ENCODE data around the gene SLC25A38.
"Not testable (repeated sequence)": the region's sequence is repeated elsewhere in the genome, so short reads cannot be mapped to it uniquely, and the experiment has no call there.

Gene SLC25A38, protein sequence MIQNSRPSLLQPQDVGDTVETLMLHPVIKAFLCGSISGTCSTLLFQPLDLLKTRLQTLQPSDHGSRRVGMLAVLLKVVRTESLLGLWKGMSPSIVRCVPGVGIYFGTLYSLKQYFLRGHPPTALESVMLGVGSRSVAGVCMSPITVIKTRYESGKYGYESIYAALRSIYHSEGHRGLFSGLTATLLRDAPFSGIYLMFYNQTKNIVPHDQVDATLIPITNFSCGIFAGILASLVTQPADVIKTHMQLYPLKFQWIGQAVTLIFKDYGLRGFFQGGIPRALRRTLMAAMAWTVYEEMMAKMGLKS

GRCh38 chr3:39383045-39383880 is at the start of gene SLC25A38:
TSS of gene SLC25A38 (plus strand) at chr3:39383370. CDS start at chr3:39383725, 355 bp downstream.
- DNase-seq (ENCODE audit: low read depth), result peak; percentile 61

GRCh38 chr3:39333607-39334006 is 49.6 kb upstream of the SLC25A38 start:
- DNase-seq (ENCODE audit: low read depth), result no peak

- DNase-seq (ENCODE audit: low read depth), result no peak
These were observed 49.0 kb upstream of the SLC25A38 start for GRCh38 chr3:39334205-39334604.

DNA sequence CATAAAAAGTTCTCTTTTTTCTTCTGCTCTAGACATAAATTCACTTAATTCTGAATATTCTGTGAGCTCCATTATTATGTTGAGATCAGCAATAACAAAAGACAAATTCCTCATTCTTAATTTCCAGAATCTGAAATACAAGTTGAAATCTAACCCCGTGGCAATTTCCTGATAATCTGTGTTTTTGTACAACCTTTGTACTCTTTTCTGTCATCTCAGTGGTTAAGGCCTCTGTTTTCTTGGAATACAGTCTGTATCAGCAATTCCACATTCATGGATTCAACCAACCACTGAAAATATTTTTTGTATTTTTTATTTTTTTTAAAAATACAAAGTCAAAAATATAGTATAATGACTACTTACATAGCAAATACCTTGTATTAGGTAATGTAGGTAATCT is 45.0 kb upstream of the SLC25A38 start:
- no peak for DNase-seq (ENCODE audit: low read depth)

DNA sequence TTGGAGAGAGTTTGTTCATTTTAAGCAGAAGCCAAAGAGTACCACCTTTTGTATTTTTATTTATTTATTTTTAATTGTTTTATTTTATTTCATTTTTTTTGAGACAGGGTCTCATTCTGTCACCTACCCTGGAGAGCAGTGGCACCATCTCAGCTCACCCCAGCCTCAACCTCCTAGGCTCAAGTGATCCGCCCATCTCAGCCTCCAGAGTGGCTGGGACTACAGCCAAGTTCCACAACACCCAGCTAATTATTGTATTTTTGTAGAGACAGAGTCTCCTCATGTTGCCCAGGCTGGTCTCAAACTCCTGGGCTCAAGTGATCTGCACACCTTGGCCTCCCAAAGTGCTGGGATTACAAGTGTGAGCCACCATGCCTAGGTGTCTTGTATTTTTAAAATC is 44.1 kb upstream of the SLC25A38 start:
- no peak for DNase-seq (ENCODE audit: low read depth)

- no peak for DNase-seq (ENCODE audit: low read depth)
These were observed 40.0 kb upstream of the SLC25A38 start for GRCh38 chr3:39343076-39343717.

DNA sequence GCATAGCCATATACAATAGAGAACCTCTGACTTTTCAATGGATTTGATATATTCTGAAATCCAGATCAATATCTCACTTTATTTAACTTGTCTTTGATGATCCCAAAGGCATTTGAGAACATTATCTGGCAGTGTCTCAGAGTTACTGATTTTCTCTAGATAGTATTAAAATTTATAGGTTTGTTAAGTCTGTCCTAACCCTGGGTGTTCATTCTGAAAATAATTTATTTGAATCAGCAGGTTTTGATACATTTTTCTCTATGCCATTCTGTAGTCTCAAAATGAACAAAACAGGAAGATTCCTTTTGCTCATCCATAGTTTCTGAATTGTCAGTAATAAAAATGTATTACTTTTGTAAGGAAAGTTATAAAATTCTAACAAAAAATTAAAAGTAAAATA is 39.4 kb upstream of the SLC25A38 start:
- DNase-seq (ENCODE audit: low read depth), result no peak

GRCh38 chr3:39344746-39345344 is 38.3 kb upstream of the SLC25A38 start:
- DNase-seq (ENCODE audit: low read depth), result peak; percentile 15

DNA sequence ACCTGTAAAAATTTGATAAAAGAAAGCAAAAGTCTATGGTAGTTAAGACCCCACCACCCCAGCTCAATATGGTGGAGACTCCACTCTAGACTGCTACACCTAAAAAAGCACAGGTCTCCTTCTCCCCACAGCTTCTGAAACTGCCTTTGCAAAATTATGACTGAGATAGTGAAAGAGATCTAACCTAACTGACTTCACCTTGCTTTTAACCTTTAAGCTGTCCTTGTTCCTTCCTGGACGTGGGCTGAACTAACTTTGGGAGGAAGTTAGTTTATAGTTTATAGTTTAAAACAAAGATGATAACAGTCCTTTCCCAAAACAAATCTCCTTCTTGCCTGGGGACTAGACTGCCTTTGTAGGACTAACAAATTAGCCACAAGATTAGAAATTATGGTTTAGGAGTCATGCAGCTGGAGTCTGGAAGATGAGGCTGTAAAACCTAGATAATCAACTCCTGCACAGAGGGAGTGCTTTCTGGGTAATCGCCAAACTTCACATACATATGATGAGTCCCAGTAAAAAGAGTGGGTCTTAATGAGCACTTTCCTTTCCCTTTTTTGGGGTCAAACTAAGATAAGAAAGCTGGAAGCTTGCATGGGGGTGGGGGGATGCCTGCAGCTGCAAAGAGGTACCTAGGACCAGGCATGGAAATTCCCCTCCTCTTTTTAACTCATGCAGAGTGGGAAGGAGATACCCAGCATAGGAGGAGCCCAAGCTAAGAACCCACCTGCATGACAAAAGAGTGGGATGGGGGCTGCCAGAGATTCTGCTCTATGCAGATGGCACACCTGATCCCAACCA is 36.2 kb upstream of the SLC25A38 start:
- no peak for DNase-seq (ENCODE audit: low read depth)

DNA sequence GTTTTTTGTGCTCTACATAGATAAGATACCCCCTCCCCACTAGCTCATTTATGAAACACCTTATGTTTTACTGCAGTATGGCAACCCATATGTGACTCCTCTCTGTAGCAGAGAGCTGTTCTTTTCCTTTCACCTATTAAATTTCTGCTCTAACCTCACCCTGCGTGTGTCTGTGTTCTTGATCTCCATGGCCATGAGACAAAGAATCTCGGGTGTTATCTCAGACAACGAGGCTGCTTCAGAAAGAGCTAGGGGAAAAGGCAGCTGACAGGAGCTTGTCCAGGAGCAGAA is 35.6 kb upstream of the SLC25A38 start:
- DNase-seq (ENCODE audit: low read depth), result no peak

GRCh38 chr3:39349080-39349479 is 34.1 kb upstream of the SLC25A38 start:
- DNase-seq (ENCODE audit: low read depth), result no peak

- no peak for DNase-seq (ENCODE audit: low read depth)
These were observed 32.5 kb upstream of the SLC25A38 start for GRCh38 chr3:39350714-39351113.

DNA sequence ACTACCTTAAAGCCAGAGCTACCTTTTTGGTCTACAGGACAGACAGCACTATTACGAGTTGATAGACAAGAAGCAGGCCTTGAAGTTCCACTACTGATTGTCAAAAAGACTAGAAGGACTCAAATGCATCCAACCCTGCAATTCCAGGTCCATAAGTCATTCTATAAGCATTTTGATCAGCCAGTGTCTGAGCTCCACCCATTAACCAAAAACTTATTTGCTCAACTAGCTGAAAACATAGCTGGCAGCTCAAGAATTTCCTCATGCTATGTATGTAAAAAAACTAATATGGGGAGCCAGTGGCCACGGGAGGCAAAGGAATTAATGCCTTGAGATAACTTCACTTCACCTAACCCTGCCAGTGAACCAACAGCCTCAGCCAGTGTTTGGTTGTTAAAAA is 32.0 kb upstream of the SLC25A38 start:
- not testable (repeated sequence) for DNase-seq (ENCODE audit: low read depth)

DNA sequence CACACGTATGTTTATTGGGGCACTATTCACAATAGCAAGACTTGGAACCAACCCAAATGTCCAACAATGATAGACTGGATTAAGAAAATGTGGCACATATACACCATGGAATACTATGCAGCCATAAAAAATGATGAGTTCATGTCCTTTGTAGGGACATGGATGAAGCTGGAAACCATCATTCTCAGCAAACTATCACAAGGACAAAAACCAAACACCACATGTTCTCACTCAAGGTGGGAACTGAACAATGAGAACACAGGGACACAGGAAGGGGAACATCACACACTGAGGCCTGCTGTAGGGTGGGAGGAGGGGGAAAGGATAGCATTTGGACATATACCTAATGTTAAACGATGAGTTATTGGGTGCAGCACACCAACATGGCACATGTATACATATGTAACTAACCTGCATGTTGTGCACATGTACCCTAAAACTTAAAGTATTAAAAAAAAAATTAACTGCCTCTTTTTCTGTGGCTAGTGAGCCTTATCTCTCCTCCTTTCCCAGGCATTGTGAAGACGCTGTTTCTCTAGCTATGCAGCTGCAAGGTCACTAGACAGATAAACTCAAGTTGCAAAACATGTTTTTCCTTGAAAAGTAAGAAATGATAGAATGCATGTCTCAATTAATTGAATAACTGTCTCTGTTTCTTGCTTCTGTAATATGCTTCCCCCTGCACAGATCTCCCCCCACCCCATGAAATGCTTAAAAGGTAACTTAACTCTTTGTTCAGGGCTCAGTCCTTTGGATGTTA is 29.8 kb upstream of the SLC25A38 start:
- DNase-seq (ENCODE audit: low read depth), result not testable (repeated sequence)

DNA sequence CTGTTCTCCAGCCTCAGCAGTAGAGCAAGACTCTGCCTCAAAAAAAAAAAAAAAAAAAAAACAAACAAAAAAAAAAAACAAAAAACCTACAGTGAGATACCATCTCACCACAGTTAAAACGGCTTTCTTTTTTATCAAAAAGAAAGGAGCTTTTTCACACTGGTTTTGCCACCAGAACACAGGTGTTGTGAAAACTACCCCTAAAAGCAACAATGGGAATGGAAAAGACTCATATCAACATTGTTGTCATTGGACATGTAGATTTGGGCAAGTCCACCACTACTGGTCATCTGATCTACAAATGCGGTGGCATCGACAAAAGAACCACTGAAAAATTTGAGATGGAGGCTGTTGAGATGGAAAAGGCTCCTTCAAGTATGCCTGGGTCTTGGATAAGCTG is 24.8 kb upstream of the SLC25A38 start:
- no peak for DNase-seq (ENCODE audit: low read depth)

DNA sequence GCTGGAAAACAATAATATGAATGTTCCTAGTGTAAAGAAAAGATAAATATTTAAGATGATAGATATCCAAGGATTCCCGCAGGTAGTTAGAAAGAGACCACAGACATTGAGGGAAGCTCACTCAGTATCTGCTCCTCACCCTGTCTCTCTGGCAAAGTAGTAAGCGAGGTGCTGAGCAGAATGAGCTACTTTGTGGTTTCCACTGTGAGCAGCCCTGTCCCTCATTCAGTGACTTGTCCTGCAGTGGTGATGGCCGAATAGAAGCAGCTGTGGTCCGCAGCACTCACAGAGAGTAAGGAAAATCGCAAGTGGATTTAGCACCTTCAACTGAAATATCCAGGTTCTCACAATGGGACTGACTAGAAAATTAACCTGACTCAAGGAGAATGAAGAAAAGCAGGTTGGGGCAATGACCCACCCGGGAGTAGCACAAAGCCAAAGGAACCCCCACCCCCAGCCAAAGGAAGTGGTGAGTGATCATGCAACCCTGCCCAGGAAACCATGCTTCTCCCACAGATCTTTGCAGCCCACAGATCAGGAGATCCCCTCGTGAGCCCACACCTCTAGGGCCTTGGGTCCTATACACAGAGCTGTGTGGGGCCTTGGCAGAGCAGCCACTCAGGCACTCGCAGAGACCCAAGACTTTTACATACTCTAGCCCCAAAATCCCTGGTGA is 21.8 kb upstream of the SLC25A38 start:
- DNase-seq (ENCODE audit: low read depth), result no peak

DNA sequence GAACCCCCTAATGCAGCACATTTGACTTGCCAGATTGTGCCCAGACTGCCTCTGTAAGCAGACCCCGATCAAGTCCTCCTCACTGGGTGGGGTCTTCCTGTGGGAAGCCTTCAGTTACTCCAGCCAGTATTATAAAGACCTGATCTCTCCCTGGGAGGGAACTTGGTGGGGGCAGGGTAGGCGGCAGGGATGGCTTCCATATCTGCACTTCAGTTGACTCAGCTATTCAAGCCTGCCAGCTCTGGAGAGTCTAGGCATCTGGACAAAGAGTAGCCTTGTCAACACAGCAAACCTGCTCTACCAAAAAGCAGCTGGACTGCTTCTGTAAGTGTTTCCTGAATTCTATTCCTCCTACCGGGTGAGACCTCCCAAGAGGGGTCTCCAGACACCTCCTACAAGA is 21.0 kb upstream of the SLC25A38 start:
- no peak for DNase-seq (ENCODE audit: low read depth)

DNA sequence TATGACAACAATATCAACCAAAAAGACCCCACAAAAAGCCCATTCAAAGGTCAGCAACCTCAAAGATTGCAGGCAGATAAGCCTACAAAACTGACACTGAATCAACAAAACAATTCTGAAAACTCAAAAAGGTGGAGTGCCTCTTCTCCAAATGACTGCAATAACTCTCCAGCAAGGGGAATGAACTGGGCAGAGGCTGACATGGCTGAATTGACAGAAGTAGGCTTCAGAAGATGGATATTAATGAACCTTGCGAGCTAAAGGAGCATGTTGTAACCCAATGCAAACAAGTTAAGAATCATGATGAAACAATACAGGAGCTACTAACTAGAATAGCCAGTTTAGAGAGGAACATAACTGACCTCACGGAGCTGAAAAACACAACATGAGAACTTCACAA is 20.4 kb upstream of the SLC25A38 start:
- DNase-seq (ENCODE audit: low read depth), result no peak

- DNase-seq (ENCODE audit: low read depth), result not testable (repeated sequence)
These were observed 12.7 kb upstream of the SLC25A38 start for GRCh38 chr3:39370450-39370849.

- no peak for DNase-seq (ENCODE audit: low read depth)
These were observed 10.3 kb upstream of the SLC25A38 start for GRCh38 chr3:39372833-39373232.

All from HS-5 (cell line).